K562 (cell line): ENCODE measurements around the gene CDC42EP2. TPM values are rescaled to one million over a fixed set of nuclear protein-coding genes. Genes with fewer than 3 reads are reported as not detected.

Experiments used
- CLOCK ChIP-seq: fragments of 250-450 bp; sonication (Bioruptor Pico); IDR thresholded peaks from 2 replicates; pipeline ENCODE4 v1.4.0; 2020; ENCODE audit warnings: mild to moderate bottlenecking, moderate library complexity, borderline replicate concordance
- CTCFL ChIP-seq: IDR thresholded peaks from 2 replicates; pipeline ENCODE4 v1.6.1; 2011; ENCODE audit warnings: borderline replicate concordance, low read depth, mild to moderate bottlenecking, moderate library complexity, low read length; ENCODE audit not compliant: insufficient read depth, poor library complexity, severe bottlenecking
- HDGF ChIP-seq: fragments of 450-650 bp; IDR thresholded peaks from 2 replicates; pipeline ENCODE4 v1.6.1; 2016
- MBD2 ChIP-seq: sonication (generic); IDR thresholded peaks from 2 replicates; pipeline ENCODE4 v1.6.1; 2016; ENCODE audit warnings: low read depth, borderline replicate concordance
- POLR2AphosphoS2 ChIP-seq: IDR thresholded peaks from 2 replicates; pipeline ENCODE4 v1.6.1; 2012; ENCODE audit warnings: low read length, improper control_type of control experiment
- RAD21 ChIP-seq, 2 experiments: fragments of 250-450 bp in 1 of 2; fragments of 450-650 bp in 1 of 2; sonication (Bioruptor Pico) in 1 of 2; formaldehyde crosslinking in 1 of 2; IDR thresholded peaks in 1 of 2; conservative IDR thresholded peaks in 1 of 2; 2 replicates each; pipeline versions ENCODE4 v1.4.0 to v1.8.0; 2020 to 2022; ENCODE audit warnings: mild to moderate bottlenecking in 2 of 2, moderate library complexity in 1 of 2
- SMARCA4 ChIP-seq: fragments of 450-650 bp; IDR thresholded peaks from 2 replicates; pipeline ENCODE4 v1.6.1; 2016
- SMARCB1 ChIP-seq: IDR thresholded peaks from 2 replicates; pipeline ENCODE4 v1.6.1; 2011; ENCODE audit warnings: improper control_type of control experiment, low read depth; ENCODE audit not compliant: insufficient read length
- SNIP1 ChIP-seq: fragments of 450-650 bp; IDR thresholded peaks from 2 replicates; pipeline ENCODE4 v1.7.1; 2017; ENCODE audit warnings: low read depth, mild to moderate bottlenecking
- ZBTB49 ChIP-seq: sonication (generic); formaldehyde crosslinking; IDR thresholded peaks from 2 replicates; pipeline ENCODE4 v1.8.0; 2022; ENCODE audit warnings: missing genetic modification reagents, mild to moderate bottlenecking, borderline replicate concordance
- ZNF395 ChIP-seq: fragments of 200-800 bp; sonication (Bioruptor generic); IDR thresholded peaks from 2 replicates; pipeline ENCODE4 v1.6.1; 2017; ENCODE audit warnings: missing genetic modification characterization, missing compliant biosample characterization
- ZNF444 ChIP-seq: fragments of 250-450 bp; sonication (Bioruptor Pico); IDR thresholded peaks from 2 replicates; pipeline ENCODE4 v1.4.0; 2020; ENCODE audit warnings: mild to moderate bottlenecking, moderate library complexity
- polyA plus RNA-seq, 8 experiments: library from polyadenylated mRNA; depleted of rRNA in 4 of 8; stranded (reverse) in 5 of 8; unstranded in 3 of 8; fragments of >200 nt; fragmentation: Nextera tagmentation in 2 of 8; fragmentation: Illumina TruSeq in 1 of 8; extraction: Ambion mirVana in 2 of 8; extraction: Trizol in 1 of 8; gene quantifications; 2 replicates each; pipeline versions ENCODE4 v1.2.1 to v1.2.3, GENCODE V29; 2011 to 2014; ENCODE audit warnings: inconsistent platforms in 1 of 8, missing spikeins in 1 of 8
- total RNA-seq, 7 experiments: library from RNA; depleted of rRNA in 6 of 7; stranded (reverse); fragments of >200 nt in 6 of 7; fragmentation: Illumina TruSeq in 2 of 7; extraction: Trizol in 2 of 7; gene quantifications; 2 replicates each; pipeline versions ENCODE4 v1.2.1 to v1.2.3, GENCODE V29; 2011 to 2021; ENCODE audit warnings: low replicate concordance in 1 of 7

CDC42EP2 gene
- total and polyA plus RNA-seq, 9 of the 15 experiments (the other 6 are each of a cell fraction or from before 2014, with no cell fraction given), result 0.27 to 3.5 (median 0.83) TPM; not detected in 1

- TF ChIP-seq SMARCA4, result peak; percentile 84
- TF ChIP-seq RAD21 (CRISPR knock-in tag; conservative IDR thresholded peaks at IDR 0.05 in 1 of 2, IDR thresholded peaks at IDR 0.05 in 1 of 2), result peak; percentile 94 to 95
- no peak for TF ChIP-seq POLR2AphosphoS2
- no peak for TF ChIP-seq CTCFL
- no peak for TF ChIP-seq ZNF444
- no peak for TF ChIP-seq SMARCB1
- TF ChIP-seq HDGF, result no peak
- TF ChIP-seq SNIP1, result no peak
- no peak for TF ChIP-seq CLOCK
- TF ChIP-seq ZBTB49 (CRISPR knock-in tag), result no peak
- no peak for TF ChIP-seq MBD2
- peak; percentile 64; the same call in 1 of the 2 replicates for TF ChIP-seq ZNF395 (CRISPR knock-in tag)
These were observed 39.7 kb upstream of the CDC42EP2 start (continued) for GRCh38 chr11:65274735-65275682.
